OCI-LY7 (cell line): ENCODE results near the gene GDF10. TPM values are rescaled to one million over a fixed set of nuclear protein-coding genes. Genes with fewer than 3 reads are reported as not detected.
A peak's percentile ranks its signal among the peaks of the same experiment; 100 is the strongest.

Experiments
- BruUV-seq: library from RNA; stranded (reverse); fragments of 400-500 nt; replicated peaks from 2 replicates; lab custom pipeline; 2021; lab: Mats Ljungman, UMichigan
- CTCF ChIA-PET: fragments of 300-600 bp; sonication (Branson Sonifier 250); formaldehyde crosslinking; loops from one replicate; lab custom pipeline; 2022; ENCODE audit warnings: antibody characterized with exemption; ENCODE audit not compliant: unreplicated experiment; lab: Charles Lee
- POLR2A ChIA-PET: fragments of 300-600 bp; sonication (Branson Sonifier 250); formaldehyde crosslinking; loops from one replicate; lab custom pipeline; 2022; ENCODE audit warnings: antibody characterized with exemption; lab: Charles Lee
- DNase-seq: peaks from one replicate; pipeline ENCODE4 v3.0.0-alpha.2; 2015; ENCODE audit warnings: low spot score
- H2AFZ ChIP-seq: fragments of 200-600 bp; sonication (generic), shearing (Covaris generic); 2 replicates; pipeline ENCODE4 v1.6.1; 2014; ENCODE audit warnings: mild to moderate bottlenecking, antibody characterized with exemption, low read length, moderate library complexity
- H3K27ac ChIP-seq: fragments of 200-600 bp; sonication (generic); 2 replicates; pipeline ENCODE4 v1.5.1; 2014; ENCODE audit warnings: mixed run types, low read depth, mild to moderate bottlenecking, moderate library complexity, low read length, inconsistent platforms; ENCODE audit not compliant: poor library complexity, severe bottlenecking
- H3K36me3 ChIP-seq: fragments of 200-600 bp; sonication (generic); 2 replicates; pipeline ENCODE4 v1.6.1; 2014; ENCODE audit warnings: mild to moderate bottlenecking, antibody characterized with exemption, low read length, moderate library complexity, mixed read lengths; ENCODE audit not compliant: insufficient read depth
- H3K4me1 ChIP-seq: fragments of 200-600 bp; sonication (generic); 2 replicates; pipeline ENCODE4 v1.5.1; 2014; ENCODE audit warnings: mild to moderate bottlenecking, low read length; ENCODE audit not compliant: insufficient read depth, poor library complexity, severe bottlenecking
- H3K4me2 ChIP-seq: fragments of 200-600 bp; sonication (generic); 2 replicates; pipeline ENCODE4 v1.6.1; 2014; ENCODE audit warnings: mild to moderate bottlenecking, low read length
- H3K4me3 ChIP-seq: fragments of 200-600 bp; sonication (generic); 2 replicates; pipeline ENCODE4 v1.5.1; 2014; ENCODE audit warnings: mild to moderate bottlenecking, low read depth, low read length; ENCODE audit not compliant: poor library complexity, severe bottlenecking
- H3K79me2 ChIP-seq: fragments of 200-600 bp; sonication (generic); 2 replicates; pipeline ENCODE4 v1.6.1; 2016; ENCODE audit warnings: low read depth, mild to moderate bottlenecking, low read length, moderate library complexity, mixed read lengths; ENCODE audit not compliant: insufficient read depth
- H3K9me2 ChIP-seq: fragments of 200-600 bp; sonication (generic); 2 replicates; pipeline ENCODE4 v1.6.1; 2016; ENCODE audit warnings: mild to moderate bottlenecking, low read length, mixed read lengths; ENCODE audit not compliant: insufficient read depth
- H3K9me3 ChIP-seq: fragments of 200-600 bp; sonication (generic); 2 replicates; pipeline ENCODE4 v1.6.1; 2014; ENCODE audit warnings: mild to moderate bottlenecking, mixed run types, low read length, mixed read lengths
- H4K20me1 ChIP-seq: fragments of 200-600 bp; sonication (generic); 2 replicates; pipeline ENCODE4 v1.6.1; 2014; ENCODE audit warnings: mild to moderate bottlenecking, antibody characterized with exemption, low read length, moderate library complexity, mixed read lengths; ENCODE audit not compliant: insufficient read depth
- EZH2phosphoT487 ChIP-seq: fragments of 200-600 bp; sonication (generic); IDR thresholded peaks from 2 replicates; pipeline ENCODE4 v1.6.1; 2018; ENCODE audit warnings: low read depth, borderline replicate concordance, mild to moderate bottlenecking, mixed run types, antibody characterized with exemption, low read length, moderate library complexity, mixed read lengths
- intact Hi-C: fragments of 100-400 bp; cut with micrococcal nuclease; formaldehyde crosslinking; loops from one replicate; pipeline ENCODE4 v1.10.0; 2022; ENCODE audit not compliant: unreplicated experiment
- total RNA-seq, 2 experiments: library from RNA; depleted of rRNA in 1 of 2; stranded (reverse); fragments of >200 nt in 1 of 2; shearing (Covaris generic) in 1 of 2; gene quantifications; 2 replicates each; pipeline ENCODE4 v1.2.3, GENCODE V29; 2014 to 2022
- TF ChIP-seq, protein P1 (sequence below): fragments of 200-600 bp; sonication (generic); conservative IDR thresholded peaks from 2 replicates; pipeline ENCODE4 v1.5.1; 2014; ENCODE audit warnings: mild to moderate bottlenecking, antibody characterized with exemption, low read length, moderate library complexity, mixed read lengths

The GDF10 gene
- total RNA-seq, 2 experiments from 2014 or later = not detected

DNA sequence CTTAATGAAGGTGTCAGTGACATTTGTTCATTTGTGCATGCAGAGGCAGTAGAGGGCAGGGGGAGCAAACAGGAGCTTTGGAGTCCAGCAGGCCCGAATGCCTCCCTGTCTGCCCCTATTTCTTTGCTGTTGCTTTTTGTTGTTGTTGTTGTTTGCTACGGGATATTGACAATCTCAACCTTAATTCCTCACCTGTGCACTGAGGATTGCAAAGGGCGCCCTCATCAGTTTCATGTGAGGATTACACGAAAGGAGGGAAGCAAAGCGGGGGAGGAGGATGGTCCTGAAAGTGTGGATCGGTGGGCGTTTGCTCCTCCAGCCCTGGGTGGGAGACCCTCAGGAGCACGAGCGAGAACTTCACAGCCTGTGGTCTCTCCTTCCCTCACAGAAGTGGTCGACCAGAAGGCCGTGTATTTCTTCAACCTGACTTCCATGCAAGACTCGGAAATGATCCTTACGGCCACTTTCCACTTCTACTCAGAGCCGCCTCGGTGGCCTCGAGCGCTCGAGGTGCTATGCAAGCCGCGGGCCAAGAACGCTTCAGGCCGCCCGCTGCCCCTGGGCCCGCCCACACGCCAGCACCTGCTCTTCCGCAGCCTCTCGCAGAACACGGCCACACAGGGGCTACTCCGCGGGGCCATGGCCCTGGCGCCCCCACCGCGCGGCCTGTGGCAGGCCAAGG lies 9.6 kb downstream of the GDF10 start:
- H3K4me1 ChIP-seq = no peaks in the 10 kb centered on the region
- ChIA-PET CTCF (interaction anchor here (0.5 kb wide), 1 partner anchor 217 kb away, joined by 3 read pairs; no protein-coding TSS in a partner anchor), POLR2A (no interaction called here)
- DNase-seq = no peak
- H2AFZ ChIP-seq = no peak overlapping the region
- H3K9me3 ChIP-seq = no peaks in the 10 kb centered on the region
- TF ChIP-seq, protein P1, sequence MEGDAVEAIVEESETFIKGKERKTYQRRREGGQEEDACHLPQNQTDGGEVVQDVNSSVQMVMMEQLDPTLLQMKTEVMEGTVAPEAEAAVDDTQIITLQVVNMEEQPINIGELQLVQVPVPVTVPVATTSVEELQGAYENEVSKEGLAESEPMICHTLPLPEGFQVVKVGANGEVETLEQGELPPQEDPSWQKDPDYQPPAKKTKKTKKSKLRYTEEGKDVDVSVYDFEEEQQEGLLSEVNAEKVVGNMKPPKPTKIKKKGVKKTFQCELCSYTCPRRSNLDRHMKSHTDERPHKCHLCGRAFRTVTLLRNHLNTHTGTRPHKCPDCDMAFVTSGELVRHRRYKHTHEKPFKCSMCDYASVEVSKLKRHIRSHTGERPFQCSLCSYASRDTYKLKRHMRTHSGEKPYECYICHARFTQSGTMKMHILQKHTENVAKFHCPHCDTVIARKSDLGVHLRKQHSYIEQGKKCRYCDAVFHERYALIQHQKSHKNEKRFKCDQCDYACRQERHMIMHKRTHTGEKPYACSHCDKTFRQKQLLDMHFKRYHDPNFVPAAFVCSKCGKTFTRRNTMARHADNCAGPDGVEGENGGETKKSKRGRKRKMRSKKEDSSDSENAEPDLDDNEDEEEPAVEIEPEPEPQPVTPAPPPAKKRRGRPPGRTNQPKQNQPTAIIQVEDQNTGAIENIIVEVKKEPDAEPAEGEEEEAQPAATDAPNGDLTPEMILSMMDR = peak; percentile 61
- TF ChIP-seq EZH2phosphoT487 = no peak
- H3K9me2 ChIP-seq = no peaks in the 10 kb centered on the region
- no peaks in the 10 kb centered on the region for H3K36me3 ChIP-seq
- no peaks in the 10 kb centered on the region for H4K20me1 ChIP-seq
- H3K79me2 ChIP-seq = no peaks in the 10 kb centered on the region
- no peak overlapping the region for H3K4me2 ChIP-seq
- no TSS peak for BruUV-seq
- H3K4me3 ChIP-seq = no peak overlapping the region
- intact Hi-C loops = loop anchor here (10.0 kb wide), 1 partner anchor 65 kb away; no protein-coding TSS in a partner anchor
- no peak overlapping the region for H3K27ac ChIP-seq

DNA sequence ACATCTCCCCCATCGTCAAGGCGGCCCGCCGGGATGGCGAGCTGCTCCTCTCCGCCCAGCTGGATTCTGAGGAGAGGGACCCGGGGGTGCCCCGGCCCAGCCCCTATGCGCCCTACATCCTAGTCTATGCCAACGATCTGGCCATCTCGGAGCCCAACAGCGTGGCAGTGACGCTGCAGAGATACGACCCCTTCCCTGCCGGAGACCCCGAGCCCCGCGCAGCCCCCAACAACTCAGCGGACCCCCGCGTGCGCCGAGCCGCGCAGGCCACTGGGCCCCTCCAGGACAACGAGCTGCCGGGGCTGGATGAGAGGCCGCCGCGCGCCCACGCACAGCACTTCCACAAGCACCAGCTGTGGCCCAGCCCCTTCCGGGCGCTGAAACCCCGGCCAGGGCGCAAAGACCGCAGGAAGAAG lies 10.1 kb downstream of the GDF10 start:
- H3K4me3 ChIP-seq = no peak overlapping the region
- TF ChIP-seq, protein P1 = no peak
- no peak for TF ChIP-seq EZH2phosphoT487
- H4K20me1 ChIP-seq = no peaks in the 10 kb centered on the region
- H3K9me2 ChIP-seq = no peaks in the 10 kb centered on the region
- POLR2A ChIA-PET = no interaction called here
- CTCF ChIA-PET = interaction anchor here (0.5 to 0.6 kb wide), 2 partner anchors 218 to 270 kb away, joined by 3 to 4 read pairs; no protein-coding TSS in a partner anchor
- no peaks in the 10 kb centered on the region for H3K36me3 ChIP-seq
- no TSS peak for BruUV-seq
- no peak overlapping the region for H3K4me2 ChIP-seq
- no peaks in the 10 kb centered on the region for H3K9me3 ChIP-seq
- H2AFZ ChIP-seq = no peak overlapping the region
- no peak for DNase-seq
- H3K79me2 ChIP-seq = no peaks in the 10 kb centered on the region
- intact Hi-C loops = loop anchor here (10.0 kb wide), 1 partner anchor 65 kb away; no protein-coding TSS in a partner anchor
- H3K27ac ChIP-seq = no peak overlapping the region
- no peaks in the 10 kb centered on the region for H3K4me1 ChIP-seq
